Sigmoid colon (tissue), 7 donors: Measurements from ENCODE around the gene TRIM37. TPM values are rescaled to one million over a fixed set of nuclear protein-coding genes. Genes with fewer than 3 reads are reported as not detected.

ENCODE experiments used
- DNase-seq: peaks from one replicate; pipeline ENCODE4 v3.0.0-alpha.2; 2019
- H3K27ac ChIP-seq, 4 donors: fragments of 200-600 bp; sonication (generic); one replicate each; pipeline ENCODE4 v1.5.1; 2016 to 2019; ENCODE audit warnings: mild to moderate bottlenecking in 1 of 4
- H3K27me3 ChIP-seq, 3 donors: fragments of 200-600 bp; sonication (generic); one replicate each; pipeline ENCODE4 v1.5.1; 2019; ENCODE audit warnings: mild to moderate bottlenecking in 1 of 3
- H3K36me3 ChIP-seq, 4 donors: fragments of 200-600 bp; sonication (generic); one replicate each; pipeline ENCODE4 v1.5.1; 2016 to 2019
- H3K4me1 ChIP-seq, 4 donors: fragments of 200-600 bp; sonication (generic); one replicate each; pipeline ENCODE4 v1.5.1; 2017 to 2019
- H3K4me3 ChIP-seq, 4 donors: fragments of 200-600 bp; sonication (generic); one replicate each; pipeline ENCODE4 v1.5.1; 2017 to 2019; ENCODE audit warnings: mild to moderate bottlenecking in 2 of 4, moderate library complexity in 1 of 4
- H3K9me3 ChIP-seq, 4 donors: fragments of 200-600 bp in 3 of 4; sonication (generic) in 3 of 4; one replicate each; pipeline versions ENCODE4 v1.5.1 to v1.6.1; 2013 to 2019
- CTCF ChIP-seq, 4 experiments: fragments of 450-650 bp in 3 of 4; fragments of 200-600 bp in 1 of 4; IDR thresholded peaks; one replicate each; pipeline ENCODE4 v1.5.1; 2016 to 2019; ENCODE audit warnings: antibody characterized with exemption in 4 of 4, mild to moderate bottlenecking in 3 of 4, moderate library complexity in 2 of 4
- EP300 ChIP-seq, 4 donors: sonication (generic); formaldehyde crosslinking; IDR thresholded peaks; one replicate each; pipeline ENCODE4 v1.6.1; 2017; ENCODE audit warnings: antibody characterized with exemption in 4 of 4
- POLR2A ChIP-seq, 2 donors: fragments of 450-650 bp; IDR thresholded peaks; one replicate each; pipeline ENCODE4 v1.6.1; 2016; ENCODE audit warnings: antibody characterized with exemption in 2 of 2, mild to moderate bottlenecking in 2 of 2, moderate library complexity in 2 of 2
- POLR2AphosphoS5 ChIP-seq, 4 donors: sonication (generic); formaldehyde crosslinking; IDR thresholded peaks; one replicate each; pipeline ENCODE4 v1.6.1; 2017; ENCODE audit warnings: antibody characterized with exemption in 4 of 4
- WGBS, 2 donors: extraction: QIAGEN DNeasy Blood & Tissue Kit; methylation state at CpG; one replicate each; pipeline ENCODE4 v1.1.7; 2013; 5-methylcytosine and 5-hydroxymethylcytosine counted together
- intact Hi-C: fragments of 100-400 bp; cut with DNase I; formaldehyde crosslinking; loops from one replicate; pipeline ENCODE4 v1.15.1; 2023
- polyA plus RNA-seq, 3 donors: library from polyadenylated mRNA; stranded (reverse); fragments of 200-250 nt; gene quantifications; one replicate each; pipeline ENCODE4 v1.2.3, GENCODE V29; 2013
- small RNA-seq, 3 donors: library from RNA; depleted of rRNA; stranded (forward); fragments of <200 nt; gene quantifications; one replicate each; pipeline ENCODE3, GENCODE V24; 2016
- total RNA-seq, 4 donors: library from RNA; depleted of rRNA; stranded (reverse); fragments of >200 nt; gene quantifications; one replicate each; pipeline ENCODE4 v1.1.0, GENCODE V29; 2016
- donor health status: healthy with polysubstance abuse.
- donor health status: Bipolar disorder and iron deficiency.
- donor health status: healthy.

The TRIM37 gene
- total and polyA plus RNA-seq, 7 donors, result 6.5 to 37.8 (median 20.2) TPM

DNA sequence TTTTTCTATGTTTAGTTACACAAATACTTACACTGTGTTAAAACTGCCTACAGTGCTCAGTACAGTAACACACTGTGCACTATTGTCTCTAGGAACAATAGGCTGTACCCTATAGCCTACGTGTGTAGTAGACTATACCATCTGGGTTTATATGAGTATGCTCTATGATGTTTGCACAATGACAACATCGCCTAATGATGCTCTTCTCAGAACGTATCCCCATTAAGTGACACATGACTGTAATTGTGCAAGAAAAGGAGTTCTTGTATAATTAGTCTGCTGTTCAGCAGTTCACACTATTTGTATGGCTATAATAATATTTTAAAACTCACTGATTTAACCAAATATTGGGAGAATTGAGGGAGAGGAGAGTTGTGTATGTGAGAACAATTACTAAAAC is 173.7 kb downstream of the TRIM37 start:
- no peaks in the 10 kb centered on the region for H3K4me1 ChIP-seq
- no peak overlapping the region for H3K27ac ChIP-seq
- intact Hi-C loops, result no loop called here
- DNase-seq, result no peak
- H3K9me3 ChIP-seq, result no peaks in the 10 kb centered on the region
- WGBS, 2 donors, result 70 to 83% methylated on average over 3 of the region's 3 CpGs
- no peaks in the 10 kb centered on the region for H3K27me3 ChIP-seq
- H3K4me3 ChIP-seq, result no peak overlapping the region
- H3K36me3 ChIP-seq, result no peaks in the 10 kb centered on the region
- TF ChIP-seq EP300 (IDR thresholded peaks at IDR 0.05), result no peak
- TF ChIP-seq POLR2AphosphoS5 (IDR thresholded peaks at IDR 0.05), result no peak
- TF ChIP-seq POLR2A (IDR thresholded peaks at IDR 0.05), result no peak
- no peak for TF ChIP-seq CTCF (IDR thresholded peaks at IDR 0.05)

Small RNA genes lying within 50 kb of the gene (small RNA-seq; reads per million reads assigned to genes)
- gene MIR301A (19.0 to 38.6 (median 30.2) reads per million in 3 donors), gene MIR454 (6.0 to 16.2 (median 9.6) reads per million in 3 donors), gene RN7SL716P (0 reads per million in 3 donors), gene RNU2-58P (0 reads per million in 3 donors)

Other genes with a start within 250 kb of the TRIM37 start
- 10 to 100 TPM; 30.3 to 49.6 (median 42.1) TPM for gene SKA2, start 48.3 kb upstream of the TRIM37 start, total RNA-seq
- 10 to 100 TPM; 19.2 to 41.4 (median 39.0) TPM for gene SKA2, start 48.3 kb upstream of the TRIM37 start, polyA plus RNA-seq
- 1 to 10 TPM in 1 of 4 donors, under 1 TPM in 2, not detected in 1; 0.36 to 1.2 (median 0.49) TPM for gene PRR11, start 48.9 kb upstream of the TRIM37 start, total RNA-seq
- gene PRR11, start 48.9 kb upstream of the TRIM37 start, polyA plus RNA-seq, result 10 to 100 TPM in 1 of 3 donors, 1 to 10 TPM in 2; 1.2 to 11.0 (median 2.8) TPM
- 10 to 100 TPM in 3 of 4 donors, 1 to 10 TPM in 1; 6.9 to 15.3 (median 10.7) TPM for gene SMG8, start 103.2 kb upstream of the TRIM37 start, total RNA-seq
- 1 to 10 TPM; 2.3 to 5.4 (median 3.6) TPM for gene SMG8, start 103.2 kb upstream of the TRIM37 start, polyA plus RNA-seq
- gene GDPD1, start 113.6 kb upstream of the TRIM37 start, total RNA-seq, result 1 to 10 TPM; 2.5 to 4.3 (median 3.2) TPM
- 1 to 10 TPM in 2 of 3 donors, under 1 TPM in 1; 0.60 to 2.1 (median 1.9) TPM for gene GDPD1, start 113.6 kb upstream of the TRIM37 start, polyA plus RNA-seq
- 10 to 100 TPM; 25.8 to 35.7 (median 33.5) TPM for gene YPEL2, start 224.8 kb upstream of the TRIM37 start, total RNA-seq
- 10 to 100 TPM; 10.2 to 19.2 (median 15.1) TPM for gene YPEL2, start 224.8 kb upstream of the TRIM37 start, polyA plus RNA-seq